DMS153 (cell line): ENCODE results near the gene NAA16.
"Not testable (repeated sequence)": the region's sequence is repeated elsewhere in the genome, so short reads cannot be mapped to it uniquely, and the experiment has no call there.

Source experiments
- DNase-seq: peaks from one replicate; lab custom pipeline; 2025; lab: John Stamatoyannopoulos, UW

NAA16 gene

DNA sequence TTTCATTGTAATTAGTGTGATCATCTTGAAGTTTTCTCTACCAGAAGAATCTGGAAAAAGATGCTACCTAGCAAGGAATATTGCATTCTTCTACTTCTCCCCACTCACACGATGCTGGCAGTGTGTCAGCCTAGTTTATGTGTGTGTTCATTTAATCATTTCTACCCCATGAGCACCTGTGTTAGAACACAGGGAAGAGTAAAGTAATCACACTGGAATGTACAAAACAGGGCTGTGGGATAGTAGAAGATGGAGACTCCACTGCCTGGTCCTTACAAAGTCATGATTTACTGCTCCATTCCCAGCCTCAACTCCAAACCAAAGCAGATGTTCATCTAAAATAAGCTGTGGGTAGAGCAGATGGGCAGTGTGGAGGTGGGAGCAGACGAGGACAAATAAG is 98.5 kb downstream of the NAA16 start:
- DNase-seq, result no peak

DNA sequence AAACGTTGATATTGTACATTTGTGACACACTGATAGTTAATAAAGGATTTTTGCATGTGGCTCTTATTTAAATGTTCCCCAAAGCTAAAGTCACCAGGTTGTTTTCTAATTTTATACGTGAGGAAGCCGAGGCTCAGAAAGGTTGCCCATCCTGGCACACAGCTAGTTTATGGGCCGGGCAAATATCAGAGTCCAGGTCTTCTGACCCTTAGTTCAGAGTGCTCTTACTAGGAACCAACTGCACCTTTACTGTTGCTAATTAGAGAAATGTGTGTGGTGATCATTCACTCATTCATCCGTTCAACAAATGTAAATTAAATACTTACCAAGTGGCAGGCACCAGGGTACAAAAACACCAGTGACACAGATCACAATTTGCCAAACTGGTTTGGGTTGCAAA is 100.0 kb downstream of the NAA16 start:
- no peak for DNase-seq

DNA sequence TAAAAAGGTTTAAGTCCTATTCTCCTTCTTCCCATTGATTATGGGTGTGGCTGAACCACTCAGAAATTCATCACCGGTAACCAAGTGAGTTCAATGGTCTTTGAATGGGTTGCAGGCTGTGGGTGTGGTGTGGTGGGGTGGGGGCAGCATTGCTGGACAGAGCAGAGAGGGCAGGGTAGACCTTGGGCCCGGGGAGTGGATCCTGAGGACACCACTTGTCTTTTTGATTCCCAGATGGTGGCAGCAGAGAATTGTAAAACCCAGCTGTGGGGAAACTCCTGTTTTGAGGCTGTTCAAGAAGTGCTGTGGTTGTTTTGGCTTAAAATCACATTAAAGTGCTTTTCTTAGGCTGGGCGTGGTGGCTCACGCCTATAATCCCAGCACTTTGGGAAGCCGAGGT is 100.5 kb downstream of the NAA16 start:
- DNase-seq, result no peak

DNA sequence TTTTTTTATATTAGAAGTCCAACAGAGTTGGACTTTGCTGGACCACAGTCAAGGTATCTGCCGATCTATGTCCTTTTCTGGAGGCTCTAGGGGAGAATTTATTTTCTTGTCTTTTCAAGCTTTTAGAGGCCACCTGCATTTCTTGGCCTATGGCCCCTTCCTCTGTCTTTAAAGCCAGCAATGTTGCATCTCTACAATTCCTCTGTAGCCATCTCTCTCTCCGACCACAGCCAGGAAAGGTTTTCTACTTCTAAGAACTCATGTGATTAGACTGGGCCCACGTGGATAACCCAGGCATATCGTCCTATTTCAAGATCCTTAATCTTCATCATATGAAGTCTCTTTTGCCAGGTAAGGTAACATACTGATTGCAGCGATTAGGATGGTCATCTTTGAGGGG is 102.8 kb downstream of the NAA16 start:
- DNase-seq, result no peak

- DNase-seq, result no peak
Measured at GRCh38 chr13:41416276-41416675, 105.2 kb downstream of the NAA16 start.

DNA sequence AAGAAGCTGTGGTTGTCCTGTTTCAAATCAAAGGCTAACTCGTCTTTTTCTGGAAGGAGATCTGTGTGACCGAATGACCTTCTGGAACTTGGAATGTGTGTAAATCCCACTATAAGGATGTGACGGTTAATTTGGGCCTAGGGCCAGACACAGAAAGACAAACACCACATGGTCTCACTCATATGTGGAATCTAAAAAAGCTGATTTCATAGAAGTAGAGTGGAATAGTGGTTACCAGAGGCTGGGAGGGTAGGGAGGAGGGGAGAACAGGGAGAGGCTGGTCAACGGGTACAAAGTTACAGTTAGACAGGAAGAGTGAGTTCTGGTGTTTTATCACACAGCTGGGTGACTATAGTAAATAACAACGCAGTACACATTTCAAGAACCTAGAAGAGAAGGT is 107.0 kb downstream of the NAA16 start:
- no peak for DNase-seq

GRCh38 chr13:41418731-41419130 is 107.7 kb downstream of the NAA16 start:
- DNase-seq, result no peak

DNA sequence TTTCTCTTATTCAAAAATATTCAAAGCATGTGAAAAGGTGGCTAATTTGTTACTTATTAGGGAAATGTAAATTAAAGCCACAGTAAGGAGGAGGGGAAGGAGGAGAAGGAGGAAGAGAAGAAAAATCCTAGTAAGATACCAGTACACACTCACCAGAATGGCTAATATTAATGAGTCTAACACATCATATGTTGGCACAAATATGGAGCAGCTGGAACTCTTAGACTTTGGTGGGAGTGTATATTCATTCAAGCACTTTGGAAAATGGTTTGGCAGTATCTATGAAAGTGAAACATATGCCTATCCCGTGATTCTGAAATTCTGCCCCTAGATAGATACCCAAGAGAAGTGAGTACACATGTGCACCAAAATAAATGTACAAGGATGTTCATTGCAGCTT is 108.1 kb downstream of the NAA16 start:
- no peak for DNase-seq

DNA sequence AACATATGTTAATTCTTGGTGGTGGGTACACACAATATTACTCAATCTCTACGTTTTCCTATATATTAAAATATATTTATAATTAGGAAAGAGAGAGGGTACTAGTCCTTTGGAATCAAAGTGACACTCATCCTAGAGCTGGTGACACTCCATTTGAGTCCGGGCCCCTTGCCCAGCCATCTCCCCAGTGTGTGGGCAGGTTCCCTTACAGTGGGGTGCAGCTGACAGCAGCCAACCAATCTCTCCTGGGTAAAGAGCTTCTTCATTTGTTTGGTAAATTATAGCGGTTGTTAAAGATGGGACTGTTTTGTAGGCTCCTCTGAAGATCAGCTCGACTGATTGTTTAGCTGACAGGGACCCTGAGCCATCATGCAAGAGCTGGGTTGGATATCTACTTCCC is 109.1 kb downstream of the NAA16 start:
- no peak for DNase-seq

- not testable (repeated sequence) for DNase-seq
Measured at GRCh38 chr13:41421330-41421729, 110.3 kb downstream of the NAA16 start.

DNA sequence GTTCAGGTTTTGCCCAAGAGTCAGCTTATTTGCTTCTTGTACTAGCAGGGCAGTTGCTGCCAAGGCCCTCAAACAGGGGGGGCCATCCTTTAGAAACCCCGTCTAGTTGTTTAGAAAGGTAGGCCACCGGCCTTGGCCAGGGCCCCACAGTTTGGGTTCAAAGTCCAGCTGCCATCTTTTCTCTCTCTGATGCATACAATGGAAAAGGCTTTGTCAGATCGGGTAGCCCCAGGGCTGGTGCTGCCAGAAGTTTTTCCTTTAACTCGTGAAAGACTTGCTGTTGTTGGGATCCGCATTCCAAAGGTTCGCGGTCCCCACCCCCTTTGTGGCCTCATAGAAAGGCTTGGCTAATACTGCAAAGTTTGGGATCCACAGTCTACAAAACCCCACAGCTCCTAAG is 110.9 kb downstream of the NAA16 start:
- DNase-seq, result not testable (repeated sequence)

GRCh38 chr13:41423259-41423658 is 112.2 kb downstream of the NAA16 start:
- not testable (repeated sequence) for DNase-seq

DNA sequence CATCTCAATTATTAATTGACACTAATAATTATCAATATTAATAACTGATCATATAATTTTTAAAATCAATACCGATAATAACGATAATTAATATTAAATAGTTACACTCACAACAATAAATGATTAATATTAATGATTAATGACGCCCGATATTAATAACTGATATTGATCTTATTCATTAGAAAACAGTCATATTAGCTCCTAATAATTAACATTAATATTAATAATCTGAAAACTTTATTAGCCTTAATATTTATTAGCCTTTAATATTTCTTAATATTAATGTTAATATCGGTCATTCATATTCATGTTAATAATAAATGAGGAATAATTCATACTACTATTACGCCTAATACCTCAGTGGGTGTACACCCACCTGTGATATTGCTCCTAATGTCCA is 113.6 kb downstream of the NAA16 start:
- DNase-seq, result not testable (repeated sequence)

DNA sequence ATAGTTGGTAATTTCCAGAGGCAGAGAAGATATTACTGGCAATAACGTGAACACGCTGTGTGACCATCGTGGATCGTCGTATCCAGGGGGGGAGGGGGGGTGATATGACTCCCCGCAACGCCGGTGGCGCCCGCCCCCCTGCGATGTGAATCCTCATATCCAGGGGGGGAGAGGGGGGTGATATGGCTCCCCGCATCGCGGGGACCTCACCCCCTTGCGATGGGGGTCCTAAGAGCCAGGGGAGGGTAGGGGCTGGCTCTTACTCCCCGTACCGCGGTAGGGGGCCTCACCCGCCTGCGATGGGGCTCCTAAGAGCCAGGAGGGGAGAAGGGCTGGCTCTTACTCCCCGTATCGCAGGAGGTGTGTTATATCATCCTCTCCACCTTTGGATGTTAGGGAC is 115.0 kb downstream of the NAA16 start:
- no peak for DNase-seq
